PFSK-1 (cell line): Measurements from ENCODE around the gene ACTL7B.

Source experiments
- FOXP2 ChIP-seq: optimal IDR thresholded peaks from 2 replicates; pipeline ENCODE3; 2011; ENCODE audit warnings: borderline replicate concordance, control low read depth, inconsistent platforms; ENCODE audit not compliant: insufficient read depth; ENCODE audit errors: extremely low read length, extremely low read depth
- POLR2AphosphoS5 ChIP-seq: IDR thresholded peaks from 2 replicates; pipeline ENCODE4 v1.6.1; 2012; ENCODE audit warnings: low read depth, mild to moderate bottlenecking, control low read depth, low read length, moderate library complexity
- REST ChIP-seq, 2 experiments: IDR thresholded peaks; 2 replicates each; pipeline versions ENCODE4 v1.6.1 to v1.8.0; 2011 to 2012; ENCODE audit warnings: low read depth in 2 of 2, low read length in 2 of 2, control low read depth in 1 of 2, inconsistent platforms in 1 of 2, mild to moderate bottlenecking in 1 of 2, moderate library complexity in 1 of 2; ENCODE audit not compliant: insufficient read depth in 1 of 2
- SIN3A ChIP-seq: IDR thresholded peaks from 2 replicates; pipeline ENCODE4 v1.6.1; 2012; ENCODE audit warnings: mild to moderate bottlenecking, low read length, moderate library complexity, borderline replicate concordance; ENCODE audit not compliant: insufficient read depth
- TAF1 ChIP-seq: IDR thresholded peaks from 2 replicates; pipeline ENCODE4 v1.6.1; 2012; ENCODE audit warnings: low read length, control low read depth, borderline replicate concordance; ENCODE audit not compliant: insufficient read depth

Gene ACTL7B

DNA sequence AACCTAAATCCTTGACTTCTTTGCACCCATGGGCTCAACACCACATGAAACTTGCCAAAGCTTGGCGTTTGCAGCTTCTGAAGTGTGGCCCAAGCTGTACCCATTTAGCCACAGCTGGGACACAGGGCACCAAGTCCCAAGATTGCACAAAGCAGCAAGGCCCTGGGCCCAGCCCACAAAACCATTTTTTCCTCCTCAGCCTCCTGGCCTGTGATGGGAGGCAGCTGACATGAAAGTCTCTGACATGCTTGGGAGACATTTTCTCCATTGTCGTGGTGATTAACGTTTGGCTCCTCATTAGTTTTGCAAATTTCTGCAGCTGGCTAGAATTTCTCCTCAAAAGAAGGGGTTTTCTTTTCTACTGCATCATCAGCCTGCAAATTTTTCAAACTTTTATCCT lies 32.0 kb downstream of the ACTL7B start:
- TF ChIP-seq SIN3A (no peak), TAF1 (no peak), POLR2AphosphoS5 (no peak), FOXP2 (no peak), REST (IDR thresholded peaks at IDR 0.05; ENCODE audit: insufficient read depth in 1 of 2, low read depth in 2 of 2, low read length in 2 of 2) (no peak)

DNA sequence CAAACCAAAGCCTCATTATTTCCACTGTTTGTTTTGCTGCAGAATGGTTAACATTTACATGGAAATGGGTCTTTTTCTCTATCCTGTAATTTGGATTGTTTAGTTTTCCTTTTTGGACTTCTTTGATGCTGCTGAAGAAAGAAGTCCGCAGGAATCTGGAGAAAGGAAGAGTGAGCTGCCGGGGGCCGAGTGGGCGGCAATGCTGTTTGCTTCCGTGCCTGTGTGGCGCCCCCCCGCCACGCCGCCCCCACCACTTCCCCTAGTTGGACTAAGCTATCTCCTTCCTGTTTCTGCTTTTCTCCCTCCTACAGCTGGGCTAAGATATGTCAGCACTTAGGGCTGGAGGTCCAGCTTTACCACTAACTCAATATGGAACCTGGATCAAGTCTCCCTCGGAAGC lies 39.7 kb downstream of the ACTL7B start:
- TF ChIP-seq FOXP2 = no peak
- TF ChIP-seq SIN3A = no peak
- no peak for TF ChIP-seq REST (IDR thresholded peaks at IDR 0.05; ENCODE audit: insufficient read depth in 1 of 2, low read depth in 2 of 2, low read length in 2 of 2)
- TF ChIP-seq TAF1 = no peak
- TF ChIP-seq POLR2AphosphoS5 = no peak

- TF ChIP-seq TAF1 = no peak
- TF ChIP-seq REST (IDR thresholded peaks at IDR 0.05; ENCODE audit: insufficient read depth in 1 of 2, low read depth in 2 of 2, low read length in 2 of 2) = no peak
- TF ChIP-seq SIN3A = no peak
- TF ChIP-seq FOXP2 = no peak
- no peak for TF ChIP-seq POLR2AphosphoS5
These were observed 40.6 kb downstream of the ACTL7B start for GRCh38 chr9:108815156-108815555.

DNA sequence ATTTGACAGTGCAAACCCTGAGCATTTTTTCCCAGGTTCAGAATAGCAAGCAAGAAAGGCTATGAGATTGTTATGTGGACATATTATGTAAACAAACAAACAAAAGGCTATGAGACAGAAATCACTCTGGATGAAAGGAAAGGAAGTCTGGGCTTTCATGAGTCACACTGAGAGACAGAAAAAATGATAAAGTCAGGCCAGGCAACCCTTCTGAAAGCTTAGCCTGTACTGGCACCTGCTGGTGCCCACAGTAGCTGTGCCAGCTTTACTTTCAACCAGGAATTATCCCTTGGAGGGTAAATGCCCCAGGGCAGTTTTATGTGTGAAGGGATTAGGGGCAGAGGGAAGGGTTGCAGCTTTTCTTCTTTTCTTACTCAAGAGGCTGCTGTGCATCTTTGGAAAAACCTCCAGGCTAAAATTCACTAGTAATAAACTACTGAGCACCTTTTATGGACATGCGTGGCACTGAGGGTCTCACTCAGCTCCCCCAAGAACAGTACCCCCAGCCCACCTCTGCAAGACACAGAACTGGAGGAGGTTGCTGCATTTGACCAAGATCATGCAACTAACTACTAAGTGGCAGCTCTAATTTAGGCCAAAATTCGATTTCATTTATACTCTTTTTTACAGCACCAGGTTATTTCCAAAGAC lies 41.7 kb downstream of the ACTL7B start:
- TF ChIP-seq POLR2AphosphoS5 (no peak), REST (IDR thresholded peaks at IDR 0.05; ENCODE audit: insufficient read depth in 1 of 2, low read depth in 2 of 2, low read length in 2 of 2) (no peak), SIN3A (no peak), FOXP2 (no peak), TAF1 (no peak)
